GM12878 (cell line): ENCODE measurements around the gene NELL1. TPM values are rescaled to one million over a fixed set of nuclear protein-coding genes. Genes with fewer than 3 reads are reported as not detected.

Source experiments
- ATAC-seq: fragments of 200-7000 bp; cut with Tn5 transposase; 3 replicates; pipeline ENCODE4 v1.9.1; 2020; ENCODE audit warnings: mild to moderate bottlenecking, moderate library complexity
- BruUV-seq: library from RNA; stranded (reverse); fragments of 400-500 nt; replicated peaks from 2 replicates; lab custom pipeline; 2021; lab: Mats Ljungman, UMichigan
- CTCF ChIA-PET: fragments of 300-600 bp; sonication (Branson Sonifier 250); formaldehyde crosslinking; extraction: SDS; loops from one replicate; lab custom pipeline; 2021; ENCODE audit warnings: inconsistent platforms; lab: Yijun Ruan, JAX
- POLR2A ChIA-PET: fragments of 350-600 bp; formaldehyde crosslinking; extraction: SDS; loops from one replicate; lab custom pipeline; 2021; ENCODE audit warnings: inconsistent platforms; lab: Charles Lee
- RAD21 ChIA-PET: fragments of 300-600 bp; sonication (Branson Sonifier 250); formaldehyde crosslinking; loops from one replicate; lab custom pipeline; 2023; ENCODE audit warnings: antibody characterized with exemption; ENCODE audit not compliant: unreplicated experiment; lab: Charles Lee
- SMC1A ChIA-PET: fragments of 300-600 bp; sonication (Branson Sonifier 250); formaldehyde crosslinking; loops from one replicate; lab custom pipeline; 2023; ENCODE audit not compliant: unreplicated experiment, uncharacterized antibody; lab: Charles Lee
- DNase-seq: peaks from one replicate; pipeline ENCODE4 v3.0.0-alpha.2; 2011; ENCODE audit warnings: low read depth, low spot score
- FAIRE-seq: peaks from 3 replicates; lab custom pipeline; 2011; peaks lifted over from hg19 to GRCh38; lab: Jason Lieb, UNC
- H2AFZ ChIP-seq: 2 replicates; pipeline ENCODE4 v1.6.0; 2011; ENCODE audit warnings: low read depth, low read length, control low read depth; ENCODE audit not compliant: control insufficient read depth
- H3K27ac ChIP-seq: 2 replicates; pipeline ENCODE4 v1.5.1; 2011; ENCODE audit warnings: control low read depth; ENCODE audit not compliant: control insufficient read depth, insufficient read depth
- H3K27me3 ChIP-seq, 2 experiments: replicated peaks in 1 of 2; 2 replicates each; pipeline versions ENCODE4 v1.6.0 to v1.6.1; 2011; ENCODE audit warnings: low read length in 1 of 2; ENCODE audit not compliant: control insufficient read depth in 2 of 2, insufficient read depth in 2 of 2
- H3K36me3 ChIP-seq, 2 experiments: 2 replicates each; pipeline ENCODE4 v1.5.1; 2011; ENCODE audit warnings: low read length in 1 of 2; ENCODE audit not compliant: control insufficient read depth in 2 of 2, insufficient read depth in 2 of 2
- H3K4me1 ChIP-seq: 2 replicates; pipeline ENCODE4 v1.6.1; 2011; ENCODE audit warnings: mild to moderate bottlenecking, low read length, moderate library complexity, mixed read lengths; ENCODE audit not compliant: control insufficient read depth, insufficient read depth
- H3K4me2 ChIP-seq: 2 replicates; pipeline ENCODE4 v1.6.0; 2011; ENCODE audit warnings: control low read depth; ENCODE audit not compliant: control insufficient read depth, insufficient read depth
- H3K4me3 ChIP-seq: fragments of 200-600 bp; sonication (generic); 2 replicates; pipeline ENCODE4 v1.5.1; 2016
- H3K79me2 ChIP-seq: 2 replicates; pipeline ENCODE4 v1.6.0; 2011; ENCODE audit warnings: low read length; ENCODE audit not compliant: control insufficient read depth, insufficient read depth
- H3K9ac ChIP-seq: 2 replicates; pipeline ENCODE4 v1.8.0; 2011; ENCODE audit warnings: low read length, control low read depth, mixed read lengths; ENCODE audit not compliant: control insufficient read depth, insufficient read depth
- H3K9me3 ChIP-seq: replicated peaks from 3 replicates; pipeline ENCODE4 v1.5.1; 2011; ENCODE audit warnings: mild to moderate bottlenecking, low read length; ENCODE audit not compliant: control insufficient read depth, insufficient read depth
- H4K20me1 ChIP-seq: 2 replicates; pipeline ENCODE4 v1.6.0; 2011; ENCODE audit not compliant: control insufficient read depth, insufficient read depth
- CEBPB ChIP-seq, 2 experiments: fragments of 150-350 bp in 1 of 2; IDR thresholded peaks; 2 replicates each; pipeline ENCODE4 v1.6.1; 2012 to 2014; ENCODE audit warnings: low read depth in 2 of 2, low read length in 2 of 2, borderline replicate concordance in 1 of 2, inconsistent platforms in 1 of 2
- CUX1 ChIP-seq: IDR thresholded peaks from 2 replicates; pipeline ENCODE4 v1.6.1; 2012; ENCODE audit warnings: improper control_type of control experiment, low read depth, low read length; ENCODE audit not compliant: insufficient replicate concordance
- ESRRA ChIP-seq: IDR thresholded peaks from 2 replicates; pipeline ENCODE4 v1.6.1; 2012; ENCODE audit warnings: mild to moderate bottlenecking, low read length, improper control_type of control experiment
- FOXM1 ChIP-seq: IDR thresholded peaks from 2 replicates; pipeline ENCODE4 v1.6.1; 2012; ENCODE audit warnings: low read depth, mild to moderate bottlenecking, inconsistent platforms, low read length, moderate library complexity
- NBN ChIP-seq: fragments of 450-650 bp; IDR thresholded peaks from 2 replicates; pipeline ENCODE4 v1.6.1; 2016
- PAX8 ChIP-seq: fragments of 450-650 bp; IDR thresholded peaks from 2 replicates; pipeline ENCODE4 v1.6.1; 2017; ENCODE audit warnings: mild to moderate bottlenecking, moderate library complexity
- PKNOX1 ChIP-seq: fragments of 450-650 bp; IDR thresholded peaks from 2 replicates; pipeline ENCODE4 v1.6.1; 2016; ENCODE audit warnings: mild to moderate bottlenecking
- POLR2AphosphoS2 ChIP-seq: IDR thresholded peaks from 2 replicates; pipeline ENCODE4 v1.6.1; 2011; ENCODE audit warnings: low read depth, mild to moderate bottlenecking, low read length, improper control_type of control experiment, moderate library complexity
- SIX5 ChIP-seq: IDR thresholded peaks from 2 replicates; pipeline ENCODE4 v1.6.1; 2011; ENCODE audit warnings: mild to moderate bottlenecking, low read depth, low read length, moderate library complexity; ENCODE audit not compliant: severe bottlenecking
- USF1 ChIP-seq: IDR thresholded peaks from 2 replicates; pipeline ENCODE4 v1.6.1; 2011; ENCODE audit warnings: borderline replicate concordance, low read depth, mild to moderate bottlenecking, moderate library complexity, mixed read lengths, low read length; ENCODE audit not compliant: insufficient read depth; ENCODE audit errors: extremely low read length
- ZNF207 ChIP-seq: fragments of 450-650 bp; IDR thresholded peaks from 2 replicates; pipeline ENCODE4 v1.6.1; 2014; ENCODE audit warnings: antibody characterized with exemption, mild to moderate bottlenecking, borderline replicate concordance
- WGBS: methylation state at CpG from one replicate; pipeline ENCODE4 v1.1.6; 2016; ENCODE audit warnings: low lambda C conversion rate; ENCODE audit not compliant: insufficient replicate concordance, insufficient coverage; ENCODE audit errors: missing lambda C conversion rate; 5-methylcytosine and 5-hydroxymethylcytosine counted together
- in situ Hi-C: fragments of 300-500 bp; cut with MboI; formaldehyde crosslinking; loops from 9 replicates; pipeline ENCODE4 v1.14.3; 2018; ENCODE audit warnings: mixed read lengths
- intact Hi-C: fragments of 100-400 bp; cut with micrococcal nuclease; formaldehyde crosslinking; loops from one replicate; pipeline ENCODE4 v1.14.2; 2022; ENCODE audit not compliant: unreplicated experiment
- polyA plus RNA-seq, 11 experiments: library from polyadenylated mRNA; depleted of rRNA in 4 of 11; unstranded in 6 of 11; stranded (reverse) in 5 of 11; fragments of >200 nt; fragmentation: Nextera tagmentation in 4 of 11; fragmentation: Illumina TruSeq in 1 of 11; extraction: Ambion mirVana in 4 of 11; extraction: Trizol in 1 of 11; gene quantifications; 1 replicate in 1 of 11; 2 replicates in 10 of 11; pipeline versions ENCODE4 v1.2.1 to v1.2.3, GENCODE V29; 2011 to 2016; ENCODE audit warnings: inconsistent platforms in 2 of 11, missing spikeins in 2 of 11, low read depth in 1 of 11
- total RNA-seq, 4 experiments: library from RNA; depleted of rRNA in 3 of 4; stranded (reverse); fragments of >200 nt in 3 of 4; fragmentation: Illumina TruSeq in 1 of 4; extraction: Trizol in 1 of 4; gene quantifications; 2 replicates each; pipeline versions ENCODE4 v1.2.1 to v1.2.3, GENCODE V29; 2013 to 2021

The NELL1 gene
- total and polyA plus RNA-seq, 10 of the 15 experiments (the other 5 are each of a cell fraction or from before 2014, with no cell fraction given), result 0.02 to 0.12 TPM; not detected in 8

- Histone ChIP-seq H3K27me3 (no peaks in the 10 kb centered on the region), H2AFZ (no peak overlapping the region), H3K9me3 (no peaks in the 10 kb centered on the region), H4K20me1 (no peaks in the 10 kb centered on the region), H3K4me2 (no peak overlapping the region), H3K4me1 (no peaks in the 10 kb centered on the region), H3K4me3 (no peak overlapping the region), H3K9ac (no peak overlapping the region), H3K79me2 (no peaks in the 10 kb centered on the region), H3K27ac (no peak overlapping the region), H3K36me3 (no peaks in the 10 kb centered on the region)
- no peak for DNase-seq
- ChIA-PET RAD21 (interaction anchor here (0.9 kb wide), 1 partner anchor 30 kb away, joined by 5 read pairs; no protein-coding TSS in a partner anchor), CTCF (interaction anchor here (0.6 kb wide), 1 partner anchor 15 kb away, joined by 3 read pairs; no protein-coding TSS in a partner anchor), POLR2A (no interaction called here), SMC1A (interaction anchor here (1.7 kb wide), 1 partner anchor 9 kb away, joined by 7 read pairs; no protein-coding TSS in a partner anchor)
- in situ Hi-C loops, result no loop called here
- no TSS peak for BruUV-seq
- FAIRE-seq, result no peak
- ATAC-seq, result no peak
- intact Hi-C loops, result no loop called here
- TF ChIP-seq PAX8 (no peak), NBN (no peak), SIX5 (no peak)
Measured at GRCh38 chr11:21481255-21481654, 811.9 kb downstream of the NELL1 start.

- Histone ChIP-seq H3K27me3 (no peaks in the 10 kb centered on the region), H4K20me1 (no peaks in the 10 kb centered on the region), H3K9me3 (no peaks in the 10 kb centered on the region), H3K4me3 (no peak overlapping the region), H3K9ac (no peak overlapping the region), H3K27ac (no peak overlapping the region), H2AFZ (no peak overlapping the region), H3K79me2 (no peaks in the 10 kb centered on the region), H3K4me2 (no peak overlapping the region), H3K36me3 (no peaks in the 10 kb centered on the region), H3K4me1 (no peaks in the 10 kb centered on the region)
- ChIA-PET POLR2A (no interaction called here), SMC1A (no interaction called here), CTCF (no interaction called here), RAD21 (no interaction called here)
- no peak for FAIRE-seq
- in situ Hi-C loops, result no loop called here
- DNase-seq, result no peak
- BruUV-seq, result no TSS peak
- intact Hi-C loops, result no loop called here
- 52% methylated on average over 4 of the region's 4 CpGs for WGBS
- ATAC-seq, result no peak
- no peak for TF ChIP-seq USF1
- TF ChIP-seq FOXM1, result no peak
- no peak for TF ChIP-seq CUX1
- no peak for TF ChIP-seq PKNOX1
- no peak for TF ChIP-seq POLR2AphosphoS2
- TF ChIP-seq ZNF207, result no peak
- no peak for TF ChIP-seq ESRRA
- TF ChIP-seq CEBPB (IDR thresholded peaks at IDR 0.05; ENCODE audit: borderline replicate concordance in 1 of 2, low read depth in 2 of 2, low read length in 2 of 2), result no peak
Measured at GRCh38 chr11:21484039-21484438, 814.7 kb downstream of the NELL1 start.
